ENCODE results near the gene ORMDL3.

DNA sequence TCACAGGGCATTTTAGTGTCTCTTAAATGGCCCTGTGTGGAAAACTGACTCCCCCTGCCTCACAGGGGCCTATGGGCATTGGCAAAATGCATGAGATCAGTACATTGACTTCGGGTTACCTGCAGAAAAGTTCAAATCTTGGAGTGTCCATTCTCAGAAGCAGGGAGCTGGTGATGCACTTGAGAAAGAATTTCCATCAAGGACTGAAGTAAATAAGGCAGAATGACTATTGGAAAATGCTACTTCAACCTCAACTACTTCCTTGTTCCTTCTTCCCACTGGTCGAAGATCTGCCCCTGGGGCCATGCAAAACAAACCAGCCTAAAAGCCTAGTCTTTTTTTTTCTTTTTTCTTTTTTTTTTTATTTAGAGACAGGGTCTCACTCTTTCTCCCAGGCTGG lies 21.6 kb upstream of the ORMDL3 start:
- TF ChIP-seq SP1 (IDR thresholded peaks at IDR 0.05): no peak
- no peak for TF ChIP-seq BHLHE40 (IDR thresholded peaks at IDR 0.05; ENCODE audit: borderline replicate concordance)
- no peak for TF ChIP-seq TARDBP (IDR thresholded peaks at IDR 0.05)
- no peak for TF ChIP-seq FOXM1 (IDR thresholded peaks at IDR 0.05; ENCODE audit: borderline replicate concordance)
- no peak for TF ChIP-seq SUZ12 (IDR thresholded peaks at IDR 0.05)
- TF ChIP-seq ZNF384 (IDR thresholded peaks at IDR 0.05): no peak
